ENCODE results near the gene BLOC1S5.

Gene BLOC1S5

GRCh38 chr6:8063761-8064637 lies at the start of gene BLOC1S5:
Gene BLOC1S5, minus strand, starts transcription at chr6:8064389. Its CDS starts 13 bp downstream, at chr6:8064376.
- TF ChIP-seq CTCF (IDR thresholded peaks at IDR 0.05; ENCODE audit: low read depth, low read length) = peak; percentile 16; the same call in 1 of the 2 replicates
- peak; percentile 100 for DNase-seq

GRCh38 chr6:8113131-8113654 lies 49.0 kb upstream of the BLOC1S5 start:
- H3K27me3 ChIP-seq (ENCODE audit: insufficient read depth, low read depth, severe bottlenecking) = peaks cover 29% of the 10 kb centered on the region
- peaks cover 3% of the 10 kb centered on the region for H3K9me3 ChIP-seq (ENCODE audit: severe bottlenecking)
- no peak overlapping the region for H3K4me3 ChIP-seq (ENCODE audit: low read depth, low read length)
- no peak overlapping the region for H3K27ac ChIP-seq
- no peak for DNase-seq
- no peaks in the 10 kb centered on the region for H3K36me3 ChIP-seq
- no peak for TF ChIP-seq CTCF (IDR thresholded peaks at IDR 0.05; ENCODE audit: low read depth, low read length)

More at GRCh38 chr6:8063761-8064637, at the start of gene BLOC1S5:
- H3K27ac ChIP-seq = peak within 1 kb of the TSS; percentile 85
- peaks cover 29% of the 10 kb centered on the region for H3K36me3 ChIP-seq
- H3K4me3 ChIP-seq (ENCODE audit: low read depth, low read length) = peak within 1 kb of the TSS; percentile 83
- H3K9me3 ChIP-seq (ENCODE audit: severe bottlenecking) = no peaks in the 10 kb centered on the region
- no peaks in the 10 kb centered on the region for H3K27me3 ChIP-seq (ENCODE audit: insufficient read depth, low read depth, severe bottlenecking)

- no peak overlapping the region for H3K27ac ChIP-seq
- no peak for TF ChIP-seq CTCF (IDR thresholded peaks at IDR 0.05; ENCODE audit: low read depth, low read length)
Measured at GRCh38 chr6:8110725-8111124, 46.5 kb upstream of the BLOC1S5 start.

GRCh38 chr6:8110117-8110721 lies 46.0 kb upstream of the BLOC1S5 start:
- TF ChIP-seq CTCF (IDR thresholded peaks at IDR 0.05; ENCODE audit: low read depth, low read length) = no peak

More at GRCh38 chr6:8110725-8111124, 46.5 kb upstream of the BLOC1S5 start:
- Histone ChIP-seq H3K4me3 (ENCODE audit: low read depth, low read length) (no peak overlapping the region), H3K27me3 (ENCODE audit: insufficient read depth, low read depth, severe bottlenecking) (peaks cover 29% of the 10 kb centered on the region), H3K36me3 (no peaks in the 10 kb centered on the region), H3K9me3 (ENCODE audit: severe bottlenecking) (peaks cover 3% of the 10 kb centered on the region)
- DNase-seq = no peak

GRCh38 chr6:8108759-8109539 lies 44.8 kb upstream of the BLOC1S5 start:
- TF ChIP-seq CTCF (IDR thresholded peaks at IDR 0.05; ENCODE audit: low read depth, low read length) = no peak
- no peak for DNase-seq
- Histone ChIP-seq H3K9me3 (ENCODE audit: severe bottlenecking) (no peaks in the 10 kb centered on the region), H3K27me3 (ENCODE audit: insufficient read depth, low read depth, severe bottlenecking) (peaks cover 17% of the 10 kb centered on the region), H3K4me3 (ENCODE audit: low read depth, low read length) (no peak overlapping the region), H3K36me3 (no peaks in the 10 kb centered on the region), H3K27ac (no peak overlapping the region)

More at GRCh38 chr6:8110117-8110721, 46.0 kb upstream of the BLOC1S5 start:
- no peak overlapping the region for H3K27ac ChIP-seq
- H3K27me3 ChIP-seq (ENCODE audit: insufficient read depth, low read depth, severe bottlenecking) = peaks cover 25% of the 10 kb centered on the region
- H3K4me3 ChIP-seq (ENCODE audit: low read depth, low read length) = no peak overlapping the region
- no peaks in the 10 kb centered on the region for H3K36me3 ChIP-seq
- no peaks in the 10 kb centered on the region for H3K9me3 ChIP-seq (ENCODE audit: severe bottlenecking)
- no peak for DNase-seq
